ACC112 (cell line): ENCODE measurements around the gene PEX7.

Experiments
- H2AFZ ChIP-seq: fragments of 200-600 bp; sonication (generic); one replicate; pipeline ENCODE4 v1.6.0; 2017; ENCODE audit warnings: antibody characterized with exemption, low read length; ENCODE audit not compliant: unreplicated experiment
- H3K27ac ChIP-seq: fragments of 200-600 bp; sonication (generic); 2 replicates; pipeline ENCODE4 v1.5.1; 2014; ENCODE audit warnings: low read depth, mild to moderate bottlenecking, antibody characterized with exemption, low read length, moderate library complexity
- H3K27me3 ChIP-seq: fragments of 200-600 bp; sonication (generic); 2 replicates; pipeline ENCODE4 v1.6.1; 2014; ENCODE audit warnings: mild to moderate bottlenecking, antibody characterized with exemption, low read length, moderate library complexity, mixed read lengths; ENCODE audit not compliant: insufficient read depth
- H3K36me3 ChIP-seq: fragments of 200-600 bp; sonication (generic); 2 replicates; pipeline ENCODE4 v1.6.1; 2016; ENCODE audit warnings: mild to moderate bottlenecking, antibody characterized with exemption, low read length, moderate library complexity, mixed read lengths; ENCODE audit not compliant: insufficient read depth
- H3K4me1 ChIP-seq: fragments of 200-600 bp; sonication (generic); one replicate; pipeline ENCODE4 v1.6.1; 2016; ENCODE audit warnings: low read length, mixed read lengths; ENCODE audit not compliant: insufficient read depth, unreplicated experiment, control insufficient read depth
- H3K4me3 ChIP-seq: fragments of 200-600 bp; sonication (generic); 2 replicates; pipeline ENCODE4 v1.5.1; 2014; ENCODE audit warnings: mild to moderate bottlenecking, low read depth, low read length
- H3K79me2 ChIP-seq: fragments of 200-600 bp; sonication (generic); one replicate; pipeline ENCODE4 v1.6.0; 2016; ENCODE audit warnings: low read length; ENCODE audit not compliant: control insufficient read depth, unreplicated experiment, insufficient read depth

PEX7 gene

DNA sequence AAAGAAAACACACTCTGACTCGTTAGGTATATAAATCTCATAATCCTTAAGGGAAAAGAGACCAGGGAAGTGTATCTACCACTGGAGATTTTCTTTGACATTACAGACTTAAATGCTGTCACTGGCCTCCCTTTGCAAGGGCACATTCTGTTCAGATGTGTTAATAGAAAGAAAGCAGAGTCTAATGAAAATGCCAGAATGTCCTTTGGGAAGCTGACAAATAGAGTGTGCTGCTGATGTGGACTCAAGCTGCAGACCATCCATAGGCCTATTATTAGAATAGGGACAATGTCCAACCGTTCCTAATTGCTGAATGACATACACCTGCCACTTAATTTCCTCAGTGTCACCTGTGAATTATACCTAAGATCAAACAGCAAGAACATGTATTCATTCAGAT is 140.9 kb downstream of the PEX7 start:
- Histone ChIP-seq H3K4me3 (no peak overlapping the region), H3K36me3 (no peaks in the 10 kb centered on the region), H3K4me1 (no peaks in the 10 kb centered on the region), H3K27me3 (peaks cover 19% of the 10 kb centered on the region; the same call in 1 of the 2 replicates), H3K79me2 (no peaks in the 10 kb centered on the region), H2AFZ (no peak overlapping the region), H3K27ac (no peak overlapping the region)
